Omental fat pad (tissue), 4 donors: ENCODE data around the gene PACSIN1. TPM values are rescaled to one million over a fixed set of nuclear protein-coding genes. Genes with fewer than 3 reads are reported as not detected.

Experiments used
- ATAC-seq: fragments of 150-250 bp; one replicate; pipeline ENCODE4 v1.9.1; 2016; ENCODE audit warnings: mild to moderate bottlenecking, moderate library complexity; ENCODE audit not compliant: low FRiP score
- DNase-seq: peaks from one replicate; pipeline ENCODE4 v3.0.0-alpha.2; 2019; ENCODE audit warnings: low spot score
- total RNA-seq, 4 donors: library from RNA; depleted of rRNA; stranded (reverse); fragments of >200 nt; gene quantifications; one replicate each; pipeline ENCODE4 v1.1.0, GENCODE V29; 2016
- TF ChIP-seq, protein P1 (sequence below), 3 donors: fragments of 450-650 bp; IDR thresholded peaks; one replicate each; pipeline ENCODE4 v1.5.1; 2016 to 2017; ENCODE audit warnings: antibody characterized with exemption in 3 of 3, mild to moderate bottlenecking in 3 of 3, moderate library complexity in 2 of 3

Gene PACSIN1
- total RNA-seq, 4 donors from 2014 or later = not detected

DNA sequence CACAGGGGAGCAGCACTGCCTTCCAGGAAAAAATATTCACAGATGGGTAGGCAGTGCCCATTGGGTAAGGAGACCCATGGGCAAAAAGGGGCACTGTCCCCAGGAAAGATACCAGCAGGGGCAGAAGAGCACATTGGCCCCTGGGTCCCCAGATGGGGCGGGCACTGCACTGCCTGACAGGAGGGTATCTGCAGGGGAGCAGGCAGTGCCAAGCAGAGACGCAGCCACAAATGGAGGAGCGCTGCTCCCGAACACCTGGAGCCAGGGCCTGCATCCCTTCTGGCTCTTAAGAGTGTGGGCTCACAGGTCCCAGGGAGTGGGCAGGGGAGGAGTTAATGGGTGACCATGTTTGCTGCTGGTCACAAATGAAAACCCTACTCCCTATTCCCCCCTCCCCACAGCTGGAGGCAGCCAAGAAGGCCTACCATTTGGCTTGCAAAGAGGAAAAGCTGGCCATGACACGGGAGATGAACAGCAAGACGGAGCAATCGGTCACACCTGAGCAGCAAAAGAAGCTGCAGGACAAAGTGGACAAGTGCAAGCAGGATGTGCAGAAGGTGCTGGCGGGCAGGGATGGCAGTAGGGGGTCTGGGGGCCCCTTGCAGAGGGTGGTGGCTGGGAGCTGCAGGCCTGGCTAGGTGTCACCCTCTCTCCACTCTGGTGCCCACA is 63.3 kb downstream of the PACSIN1 start:
- DNase-seq (no peak), ATAC-seq (no peak)
- TF ChIP-seq, protein P1, sequence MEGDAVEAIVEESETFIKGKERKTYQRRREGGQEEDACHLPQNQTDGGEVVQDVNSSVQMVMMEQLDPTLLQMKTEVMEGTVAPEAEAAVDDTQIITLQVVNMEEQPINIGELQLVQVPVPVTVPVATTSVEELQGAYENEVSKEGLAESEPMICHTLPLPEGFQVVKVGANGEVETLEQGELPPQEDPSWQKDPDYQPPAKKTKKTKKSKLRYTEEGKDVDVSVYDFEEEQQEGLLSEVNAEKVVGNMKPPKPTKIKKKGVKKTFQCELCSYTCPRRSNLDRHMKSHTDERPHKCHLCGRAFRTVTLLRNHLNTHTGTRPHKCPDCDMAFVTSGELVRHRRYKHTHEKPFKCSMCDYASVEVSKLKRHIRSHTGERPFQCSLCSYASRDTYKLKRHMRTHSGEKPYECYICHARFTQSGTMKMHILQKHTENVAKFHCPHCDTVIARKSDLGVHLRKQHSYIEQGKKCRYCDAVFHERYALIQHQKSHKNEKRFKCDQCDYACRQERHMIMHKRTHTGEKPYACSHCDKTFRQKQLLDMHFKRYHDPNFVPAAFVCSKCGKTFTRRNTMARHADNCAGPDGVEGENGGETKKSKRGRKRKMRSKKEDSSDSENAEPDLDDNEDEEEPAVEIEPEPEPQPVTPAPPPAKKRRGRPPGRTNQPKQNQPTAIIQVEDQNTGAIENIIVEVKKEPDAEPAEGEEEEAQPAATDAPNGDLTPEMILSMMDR (IDR thresholded peaks at IDR 0.05) = no peak

DNA sequence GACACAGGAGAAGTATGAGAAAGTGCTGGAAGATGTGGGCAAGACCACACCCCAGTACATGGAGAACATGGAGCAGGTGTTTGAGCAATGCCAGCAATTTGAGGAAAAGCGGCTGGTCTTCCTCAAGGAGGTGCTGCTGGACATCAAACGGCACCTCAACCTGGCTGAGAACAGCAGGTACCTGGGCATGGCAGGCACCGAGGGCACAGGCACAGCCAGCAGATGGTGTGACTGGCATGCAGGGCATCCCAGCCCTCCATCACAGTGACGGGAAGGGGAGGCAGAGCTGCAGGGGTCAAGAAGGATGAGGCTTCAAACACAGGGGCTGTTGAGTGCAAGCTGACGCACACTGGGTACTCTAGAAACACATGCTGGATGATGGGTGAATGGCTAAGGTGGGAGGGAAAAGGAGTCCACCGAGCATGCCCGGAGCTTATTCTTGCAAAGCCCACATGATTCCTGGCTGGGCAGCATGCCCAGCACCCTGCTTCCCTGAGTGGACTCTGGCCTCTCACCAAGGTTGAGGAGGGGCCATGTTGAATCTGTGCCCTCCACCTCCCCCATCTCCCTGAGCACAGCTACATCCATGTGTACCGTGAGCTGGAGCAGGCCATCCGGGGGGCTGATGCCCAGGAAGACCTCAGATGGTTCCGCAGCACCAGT is 63.9 kb downstream of the PACSIN1 start:
- no peak for ATAC-seq
- no peak for DNase-seq
- TF ChIP-seq, protein P1 (IDR thresholded peaks at IDR 0.05) = no peak

DNA sequence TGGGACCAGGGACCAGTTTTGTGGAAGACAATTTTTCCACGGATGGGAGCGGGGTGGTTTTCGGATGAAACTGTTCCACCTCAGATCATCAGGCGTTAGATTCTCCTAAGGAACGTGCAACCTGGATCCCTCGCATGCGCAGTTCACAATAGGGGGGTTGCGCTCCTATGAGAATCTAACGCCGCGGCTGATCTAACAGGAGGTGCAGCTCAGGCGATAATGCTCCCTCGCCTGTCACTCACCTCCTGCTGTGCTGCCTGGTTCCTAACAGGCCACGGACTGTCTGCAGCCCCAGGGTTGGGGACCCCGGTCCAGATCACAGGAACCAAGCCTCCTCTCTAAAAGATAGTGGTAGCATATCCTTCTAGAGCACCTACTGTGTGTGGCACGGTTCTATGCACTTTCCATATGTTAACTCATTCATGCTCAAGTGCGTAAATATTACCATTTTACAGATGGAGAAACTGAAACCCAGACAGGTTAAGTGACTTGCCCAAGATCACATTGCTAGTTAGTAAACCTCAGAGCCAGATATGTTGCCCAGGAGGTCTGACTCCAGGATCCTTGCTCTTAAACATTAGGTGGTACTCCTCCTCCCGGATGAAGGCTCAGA is 65.0 kb downstream of the PACSIN1 start:
- no peak for DNase-seq
- ATAC-seq = no peak
- TF ChIP-seq, protein P1 (IDR thresholded peaks at IDR 0.05) = no peak

DNA sequence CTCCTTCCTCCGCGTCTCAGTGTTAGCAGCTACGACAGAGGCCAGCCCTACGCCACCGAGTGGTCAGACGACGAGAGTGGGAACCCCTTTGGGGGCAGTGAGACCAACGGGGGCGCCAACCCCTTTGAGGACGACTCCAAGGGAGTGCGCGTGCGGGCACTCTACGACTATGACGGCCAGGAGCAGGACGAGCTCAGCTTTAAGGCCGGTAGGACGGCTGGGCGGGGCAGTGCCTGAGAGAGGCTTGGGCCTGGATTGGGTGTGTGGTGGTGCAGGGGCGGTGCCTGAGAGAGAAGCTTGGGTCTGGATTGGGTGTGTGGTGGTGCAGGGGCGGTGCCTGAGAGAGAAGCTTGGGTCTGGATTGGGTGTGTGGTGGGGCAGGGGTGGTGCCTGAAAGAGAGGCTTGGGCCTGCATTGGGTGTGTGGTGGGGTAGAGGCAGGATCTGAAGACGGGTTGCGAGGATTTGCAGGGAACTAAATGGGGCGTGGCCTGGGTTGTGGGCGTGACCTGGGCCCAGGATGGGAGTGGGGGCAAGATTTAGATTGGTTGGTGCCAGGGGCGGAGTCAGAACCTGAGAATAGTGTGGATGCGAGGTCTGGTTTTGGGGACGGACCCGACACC is 65.8 kb downstream of the PACSIN1 start:
- peak; percentile 31 for ATAC-seq
- no peak for DNase-seq

DNA sequence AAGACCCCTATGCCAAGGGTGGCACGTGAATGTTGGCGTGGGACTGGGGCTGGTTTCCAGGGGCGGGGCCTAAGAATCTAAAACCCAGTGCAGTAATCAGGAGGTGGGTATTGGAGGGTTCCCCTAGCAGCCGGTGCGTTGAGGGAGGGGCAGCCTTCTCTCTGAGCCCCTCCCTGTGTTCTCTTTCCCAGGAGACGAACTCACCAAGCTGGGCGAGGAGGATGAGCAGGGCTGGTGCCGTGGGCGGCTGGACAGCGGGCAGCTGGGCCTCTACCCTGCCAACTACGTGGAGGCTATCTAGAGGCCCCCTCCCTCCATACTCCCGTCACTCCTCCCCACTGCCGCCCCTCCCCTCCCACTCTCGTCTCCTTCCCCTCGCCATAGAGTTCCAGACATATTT is 66.4 kb downstream of the PACSIN1 start:
- TF ChIP-seq, protein P1 (IDR thresholded peaks at IDR 0.05) = no peak
- no peak for DNase-seq
- no peak for ATAC-seq

More for the DNA sequence above, 65.8 kb downstream of the PACSIN1 start:
- TF ChIP-seq, protein P1 (IDR thresholded peaks at IDR 0.05) = no peak

DNA sequence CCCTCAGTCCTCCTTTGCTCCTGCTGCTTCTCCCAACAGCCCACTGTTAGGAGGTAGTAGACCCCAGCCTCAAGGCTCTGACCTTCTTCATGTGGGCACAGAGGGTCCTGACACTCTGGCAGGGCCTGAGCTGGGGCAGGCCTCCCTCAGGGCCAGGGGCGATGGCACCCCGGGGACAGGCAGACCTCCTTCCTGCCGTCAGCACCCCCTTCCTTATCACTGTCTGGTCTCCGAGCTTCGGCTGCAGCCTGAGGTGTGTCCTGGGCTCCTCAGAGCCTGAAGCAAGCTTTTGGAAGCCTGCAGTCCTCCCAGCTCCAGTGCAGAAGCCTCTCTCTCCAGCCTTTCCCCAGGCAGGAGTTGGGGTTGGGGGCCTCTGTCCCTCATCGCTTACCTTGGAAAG is 68.3 kb downstream of the PACSIN1 start:
- TF ChIP-seq, protein P1 (IDR thresholded peaks at IDR 0.05) = no peak
- DNase-seq (no peak), ATAC-seq (no peak)
